Activated T-cell treated with anti-CD3 and anti-CD28 coated beads for 48 hours (primary cell): ENCODE results near the gene ZC3H18.
"Not testable (repeated sequence)": the region's sequence is repeated elsewhere in the genome, so short reads cannot be mapped to it uniquely, and the experiment has no call there.

Source experiments
- DNase-seq: peaks from one replicate; pipeline ENCODE4 v3.0.0-alpha.2; 2020; ENCODE audit warnings: low read depth

The ZC3H18 gene

GRCh38 chr16:88605186-88606147, 35.3 kb downstream of the ZC3H18 start:
- DNase-seq = no peak

GRCh38 chr16:88606148-88606757, 36.0 kb downstream of the ZC3H18 start:
- no peak for DNase-seq

DNA sequence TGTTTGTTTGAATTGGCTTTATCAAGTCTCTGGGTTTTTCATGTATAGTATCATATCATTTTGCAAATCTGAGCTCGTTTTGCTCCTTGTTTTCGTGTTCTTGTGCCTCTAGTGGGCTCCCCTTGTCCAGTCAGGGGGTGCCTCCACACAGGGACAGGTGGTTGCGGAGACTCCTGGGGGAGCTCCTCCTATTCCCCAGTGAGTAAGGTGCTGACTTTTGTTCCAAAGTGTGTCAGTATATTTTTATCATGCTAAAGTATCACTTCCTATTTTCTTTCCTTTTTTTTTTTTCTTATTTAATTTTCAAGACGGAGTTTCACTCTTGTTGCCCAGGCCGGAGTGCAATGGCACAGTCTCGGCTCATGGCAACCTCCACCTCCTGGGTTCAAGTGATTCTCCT, 37.9 kb downstream of the ZC3H18 start:
- DNase-seq = no peak

DNA sequence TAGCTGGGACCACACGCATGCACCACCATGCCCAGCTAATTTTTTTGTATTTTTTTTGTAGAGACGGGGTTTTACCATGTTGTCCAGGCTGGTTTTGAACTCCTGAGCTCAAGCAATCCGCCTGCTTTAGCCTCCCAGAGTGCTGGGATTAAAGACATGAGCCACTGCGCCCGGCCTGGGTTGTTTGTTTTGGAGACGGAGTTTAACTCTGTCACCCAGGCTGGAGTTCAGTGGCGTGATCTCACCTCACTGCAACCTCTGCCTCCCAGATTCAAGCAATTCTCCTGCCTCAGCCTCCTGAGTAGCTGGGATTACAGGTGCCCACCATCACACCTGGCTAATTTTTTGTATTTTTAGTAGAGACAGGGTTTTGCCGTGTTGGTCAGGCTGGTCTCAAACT, 39.2 kb downstream of the ZC3H18 start:
- DNase-seq = not testable (repeated sequence)

DNA sequence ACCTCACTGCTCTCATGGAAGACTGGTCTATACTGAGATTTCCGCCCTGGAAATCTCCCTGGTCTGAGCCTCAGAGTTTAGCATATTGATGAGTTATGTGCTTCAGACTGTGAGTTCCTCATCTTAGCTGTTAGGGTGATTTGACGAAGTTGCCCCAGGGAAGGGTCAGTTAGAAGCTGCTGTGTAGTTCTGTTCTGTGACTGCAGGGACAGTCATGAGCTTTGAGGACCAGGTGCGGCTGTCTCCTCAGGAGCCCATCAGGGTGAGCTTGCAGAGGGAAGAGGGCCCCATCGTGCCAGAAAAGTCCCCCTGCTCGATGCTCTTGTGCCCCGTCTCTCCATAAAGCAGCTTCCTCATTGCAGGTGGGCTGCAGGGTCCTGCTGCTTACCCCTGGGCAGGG, 39.9 kb downstream of the ZC3H18 start:
- no peak for DNase-seq

DNA sequence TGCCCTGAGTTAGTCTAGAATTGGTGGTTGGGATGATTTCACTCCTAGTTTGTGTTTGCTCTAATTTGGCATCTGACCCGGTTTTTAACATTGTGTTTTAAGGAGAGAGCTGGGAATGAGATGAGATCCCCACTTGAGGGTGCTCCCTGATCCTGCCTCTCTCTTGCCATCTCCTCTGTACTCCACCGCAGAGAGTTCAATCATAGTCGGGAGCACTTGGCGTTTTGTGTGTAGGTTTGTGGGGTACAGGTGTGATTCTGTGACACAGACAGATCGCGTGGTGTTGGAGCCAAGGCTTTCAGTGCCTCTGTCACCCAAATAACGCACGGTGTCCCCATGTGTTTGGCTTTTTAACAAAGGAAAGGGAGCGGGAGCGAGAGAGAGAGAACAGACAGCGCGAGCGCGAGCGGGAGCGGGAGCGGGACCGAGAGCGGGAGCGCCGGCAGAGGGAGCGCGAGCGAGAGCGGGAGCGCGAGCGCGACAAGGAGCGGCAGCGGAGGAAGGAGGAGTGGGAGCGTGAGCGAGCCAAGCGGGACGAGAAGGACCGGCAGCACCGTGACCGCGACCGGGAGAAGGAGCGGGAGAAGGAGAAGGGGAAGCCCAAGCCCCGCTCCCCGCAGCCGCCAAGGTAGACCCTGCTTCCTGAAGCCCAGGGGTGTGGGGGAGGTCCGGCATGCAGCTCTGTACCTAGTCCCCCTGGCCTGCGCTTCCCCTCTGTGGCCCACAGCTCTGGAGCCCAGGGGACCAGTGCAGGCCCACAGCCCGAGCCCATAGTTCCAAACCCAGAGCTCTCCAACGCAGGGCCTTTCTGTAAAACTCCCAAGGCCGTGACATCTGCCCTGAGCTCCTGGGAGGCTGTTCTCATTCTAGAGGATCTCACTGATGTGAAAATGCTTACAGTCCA, 41.0 kb downstream of the ZC3H18 start:
- no peak for DNase-seq

- DNase-seq = no peak
These were observed 43.1 kb downstream of the ZC3H18 start for GRCh38 chr16:88613293-88613692.

- DNase-seq = no peak
These were observed 44.0 kb downstream of the ZC3H18 start for GRCh38 chr16:88613911-88614817.

GRCh38 chr16:88614818-88615580, 44.8 kb downstream of the ZC3H18 start:
- no peak for DNase-seq

GRCh38 chr16:88616320-88616719, 46.1 kb downstream of the ZC3H18 start:
- DNase-seq = no peak

DNA sequence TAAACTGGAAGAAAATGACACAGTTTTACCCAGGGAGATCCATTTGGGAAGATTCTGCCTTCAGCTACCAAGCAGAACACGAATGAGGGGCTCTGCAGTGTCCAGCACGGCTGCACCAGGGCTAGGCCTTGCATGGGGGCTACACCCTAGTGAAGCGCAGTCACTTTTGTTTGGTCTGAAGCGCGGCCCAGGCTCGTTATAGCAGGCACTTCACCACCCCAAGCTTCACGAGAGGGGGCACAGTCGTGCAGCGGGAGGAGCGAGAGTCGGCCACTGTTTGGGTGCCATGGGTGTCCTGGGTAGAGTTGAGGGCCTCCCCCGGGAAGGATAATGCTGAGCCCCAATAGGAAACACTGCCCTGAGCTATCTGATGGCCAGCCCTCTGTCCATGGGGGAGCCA, 46.5 kb downstream of the ZC3H18 start:
- DNase-seq = no peak

- DNase-seq = no peak
These were observed 47.2 kb downstream of the ZC3H18 start for GRCh38 chr16:88617268-88618031.

DNA sequence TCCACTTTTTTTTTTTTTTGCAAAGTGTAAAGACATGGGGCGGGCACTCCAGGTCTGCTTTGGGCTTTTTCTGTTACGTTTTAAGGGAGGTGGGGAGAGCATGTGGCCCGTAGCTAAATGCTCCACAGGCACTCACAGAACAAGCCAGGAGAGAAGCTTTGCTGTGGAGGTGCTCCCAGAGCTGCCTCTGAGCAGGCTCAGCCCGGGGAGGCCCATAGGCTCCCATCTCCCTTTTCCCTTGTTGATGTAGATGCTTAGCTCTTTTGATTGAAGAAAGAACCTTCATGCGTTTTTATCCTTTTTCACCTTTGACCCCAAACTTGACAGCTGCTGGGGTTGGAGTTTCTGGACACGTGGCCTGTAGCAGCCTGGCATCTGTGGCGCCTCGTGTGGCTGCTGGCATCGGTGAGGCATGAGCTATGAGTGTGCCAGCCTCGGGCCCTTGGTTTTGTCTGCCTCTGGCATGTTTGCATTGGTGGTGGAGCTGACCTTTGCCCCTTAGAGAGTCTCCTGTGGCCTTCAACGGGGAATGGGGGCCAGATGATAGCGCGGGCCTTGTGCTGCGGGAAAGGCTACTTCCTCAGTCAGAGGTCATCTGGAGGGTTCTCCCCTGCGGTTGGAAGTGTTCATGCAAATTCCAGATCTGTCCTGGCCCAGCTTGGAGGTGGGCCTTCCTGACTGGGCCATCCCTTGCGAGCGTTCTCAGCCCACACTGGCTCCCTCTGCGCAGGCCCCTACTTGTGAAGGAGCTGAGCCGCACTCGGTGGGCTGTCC, 48.2 kb downstream of the ZC3H18 start:
- no peak for DNase-seq

DNA sequence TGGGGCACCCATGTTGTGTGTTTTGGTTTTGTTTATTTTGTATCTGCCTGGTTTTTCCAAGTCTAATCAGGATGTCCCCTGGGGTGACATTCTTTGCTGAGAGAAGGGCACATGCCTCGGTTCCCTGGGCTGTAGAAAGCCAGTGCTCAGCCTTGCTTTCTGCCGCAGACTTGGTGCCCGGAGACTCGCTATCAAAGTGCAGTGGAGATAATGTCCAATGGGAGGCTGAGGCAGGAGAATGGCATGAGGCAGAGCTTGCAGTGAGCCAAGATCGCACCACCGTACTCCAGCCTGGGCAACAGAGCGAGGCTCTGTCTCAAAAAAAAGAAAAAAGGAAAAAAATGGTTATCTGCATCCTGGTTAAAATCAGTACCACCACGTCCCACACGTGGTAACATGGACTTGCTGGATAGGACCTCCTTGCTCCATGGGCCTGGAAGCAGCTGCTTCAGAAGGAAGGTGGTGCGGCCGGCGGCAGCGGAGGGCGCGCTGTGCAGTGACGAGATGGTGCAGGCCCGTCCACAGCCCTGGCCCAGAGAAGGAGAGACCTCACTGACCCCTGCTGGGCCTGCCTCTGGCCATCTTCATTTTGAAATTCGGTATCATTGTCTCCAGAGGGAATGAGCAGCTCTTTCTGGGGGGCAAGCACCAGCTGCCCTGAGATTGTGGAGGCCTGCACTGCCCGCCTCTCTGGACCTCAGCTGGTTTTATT, 48.9 kb downstream of the ZC3H18 start:
- DNase-seq = no peak

DNA sequence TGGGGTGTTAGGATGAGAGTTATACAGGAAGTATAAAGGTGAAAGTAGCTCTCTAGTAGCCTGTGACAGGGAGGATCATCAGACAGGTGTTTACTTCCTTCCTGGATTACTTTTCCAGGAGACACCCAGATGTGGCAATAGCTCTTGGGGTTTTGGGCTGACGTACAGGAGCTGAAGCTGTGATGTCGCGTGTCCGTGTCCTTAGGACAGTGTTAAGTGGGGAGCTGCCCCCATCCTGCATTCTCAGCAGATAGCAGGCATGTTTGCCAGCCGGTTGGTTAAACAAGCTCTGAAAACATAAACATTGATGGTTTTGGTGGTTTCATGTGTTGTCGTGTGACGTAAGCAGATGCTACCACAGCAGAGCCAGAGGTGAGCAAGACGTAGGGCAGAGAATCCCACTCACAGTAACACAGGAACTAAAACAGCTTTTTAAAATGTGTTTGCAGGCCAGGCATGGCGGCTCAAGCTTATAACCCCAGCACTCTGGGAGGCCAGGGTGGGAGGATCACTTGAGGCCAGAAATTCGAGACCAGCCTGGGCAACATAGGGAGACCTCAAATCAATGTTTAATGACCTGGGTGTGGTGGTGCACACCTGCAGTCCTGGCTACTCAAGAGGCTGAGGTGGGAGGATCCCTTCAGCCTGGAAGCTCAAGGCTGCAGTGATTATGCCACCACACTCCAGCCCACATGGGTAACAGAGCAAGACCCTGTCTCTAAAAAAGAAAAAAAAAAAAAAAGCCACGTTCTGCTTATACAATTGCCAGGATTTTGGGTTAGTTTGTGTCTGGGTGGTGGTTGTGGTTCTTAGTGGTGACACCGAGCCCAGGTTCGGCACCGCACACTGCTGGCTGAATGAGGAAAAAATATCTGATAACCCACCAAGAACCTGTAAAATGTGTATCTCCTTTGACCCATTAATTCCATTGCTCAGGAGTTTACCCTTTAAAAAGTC, 49.9 kb downstream of the ZC3H18 start:
- DNase-seq = no peak

- no peak for DNase-seq
These were observed 51.9 kb downstream of the ZC3H18 start for GRCh38 chr16:88622125-88622524.

DNA sequence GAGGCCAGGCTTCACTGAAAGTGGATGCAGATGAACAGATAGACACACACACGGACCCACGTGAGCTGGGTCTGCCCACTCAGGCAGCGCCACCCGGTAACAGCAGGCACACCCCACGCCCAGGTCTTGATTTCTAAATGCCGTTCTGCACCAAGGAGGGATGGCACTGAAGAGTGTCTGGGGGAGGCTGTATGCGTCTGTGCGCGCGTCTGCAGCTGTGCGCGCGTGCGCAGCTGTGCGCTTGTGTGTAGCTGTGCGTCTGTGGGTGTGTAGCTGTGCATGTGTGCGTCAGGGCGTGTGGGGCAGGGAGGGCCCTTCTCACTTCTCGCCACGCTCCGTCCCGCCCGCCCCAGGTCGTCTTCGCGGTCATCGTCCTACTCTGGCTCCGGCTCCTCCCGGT, 52.7 kb downstream of the ZC3H18 start:
- no peak for DNase-seq
